Activated CD4-positive, alpha-beta T cell treated with anti-CD3 and anti-CD28 coated beads, Interleukin-2, amount 50 U/mL, for 24 hours (primary cell): ENCODE data around the gene PFKM.
A peak's percentile ranks its signal among the peaks of the same experiment; 100 is the strongest.

Source experiments
- DNase-seq, 2 donors: peaks; one replicate each; pipeline ENCODE4 v3.0.0-alpha.2; 2020; ENCODE audit warnings: low read depth in 1 of 2, low spot score in 1 of 2

PFKM gene

DNA sequence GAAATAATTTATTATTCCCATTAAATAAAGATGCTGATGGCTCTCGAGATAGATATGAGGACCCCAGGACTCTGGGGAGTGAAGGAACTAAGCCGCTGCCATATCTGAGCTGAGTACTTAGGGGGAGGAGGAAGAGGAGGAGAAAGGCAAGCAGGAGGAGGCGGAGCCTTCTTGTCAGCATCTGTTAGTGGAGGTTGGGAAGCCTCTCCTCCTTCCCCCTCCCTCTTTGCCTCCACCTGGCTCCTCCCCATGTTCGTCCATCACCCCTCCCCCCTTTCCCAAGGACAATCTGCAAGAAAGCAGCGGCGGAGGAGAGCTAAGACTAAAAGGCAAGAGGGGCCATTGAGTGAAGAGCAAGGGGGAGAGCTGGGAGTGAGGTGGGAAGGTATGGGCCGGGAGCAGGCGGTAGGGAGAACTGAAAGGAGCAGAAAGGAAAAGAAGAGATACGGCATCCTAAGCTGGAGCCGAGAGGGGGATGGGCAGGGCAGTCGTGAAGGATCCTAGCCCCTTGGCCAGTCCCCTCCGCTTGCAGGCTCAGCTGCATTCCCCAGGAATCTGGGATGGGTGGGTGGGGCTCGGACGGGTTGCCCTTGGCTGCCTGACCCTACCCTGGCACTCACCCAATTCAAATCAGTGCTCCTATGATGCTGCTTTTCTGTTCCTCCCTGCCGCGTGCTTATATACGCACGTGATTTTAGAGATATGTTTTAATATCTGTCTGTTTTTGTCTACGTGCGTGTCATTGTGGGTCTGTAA lies at the start of gene PFKM:
TSS of gene PFKM (plus strand) at position 287 of the 756 bp plus-strand sequence. CDS start 3,411 bp downstream, outside the sequence.
- DNase-seq: peak; percentile 35 to 74

DNA sequence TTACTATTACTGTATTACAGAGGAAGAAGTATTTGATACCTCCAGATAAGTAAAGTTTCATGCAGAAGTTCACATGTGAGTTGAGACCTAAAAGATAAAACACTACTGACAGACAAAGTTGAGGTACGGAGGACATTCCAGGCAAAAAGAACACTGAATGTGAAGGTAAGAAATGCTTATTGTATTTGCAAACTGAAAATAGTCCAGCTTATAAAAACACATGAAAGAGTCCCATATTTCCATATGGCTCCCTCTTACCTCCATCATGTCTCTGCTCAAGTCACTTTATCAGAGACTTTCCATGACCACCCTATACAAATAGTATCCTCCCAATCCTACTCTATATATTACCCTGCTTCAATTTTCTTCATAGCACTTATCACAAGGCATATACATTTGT lies 49.1 kb upstream of the PFKM start:
- no peak for DNase-seq

DNA sequence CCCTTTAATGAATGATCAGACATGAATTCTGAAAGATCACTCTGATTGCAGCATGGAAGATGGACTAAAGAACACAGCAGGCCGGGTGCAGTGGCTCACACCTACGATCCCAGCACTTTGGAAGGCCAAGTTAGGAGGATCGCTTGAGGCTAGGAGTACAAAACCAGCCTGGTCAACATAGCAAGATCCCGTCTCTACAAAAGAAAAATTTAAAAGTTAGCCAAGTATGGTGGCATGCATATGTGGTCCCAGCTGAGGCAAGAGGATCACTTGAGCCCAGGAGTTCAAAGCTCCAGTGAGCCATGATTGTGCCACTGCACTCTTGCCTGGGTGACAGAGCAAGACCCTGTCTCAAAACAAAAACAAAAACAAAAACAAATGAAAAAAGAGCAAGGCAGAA lies 48.4 kb upstream of the PFKM start:
- no peak for DNase-seq

DNA sequence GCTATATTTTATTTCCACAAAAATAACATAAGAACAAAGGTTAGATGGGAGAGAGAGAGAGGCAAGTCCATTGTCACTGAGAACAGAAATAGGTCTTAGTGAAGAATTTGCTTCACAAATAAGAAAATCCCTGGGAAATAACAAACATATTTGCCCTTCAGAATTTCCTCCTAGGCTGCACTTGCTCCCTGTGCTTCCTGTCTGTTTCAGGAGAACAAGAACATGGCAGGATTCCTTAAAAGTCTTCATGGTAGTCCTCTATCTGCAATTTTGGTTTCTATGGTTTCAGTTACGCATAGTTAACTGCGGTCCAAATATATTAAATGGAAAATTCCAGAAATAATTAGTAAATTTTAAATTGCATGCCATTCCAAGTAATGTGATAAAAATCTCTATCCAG lies 47.4 kb upstream of the PFKM start:
- DNase-seq: no peak

DNA sequence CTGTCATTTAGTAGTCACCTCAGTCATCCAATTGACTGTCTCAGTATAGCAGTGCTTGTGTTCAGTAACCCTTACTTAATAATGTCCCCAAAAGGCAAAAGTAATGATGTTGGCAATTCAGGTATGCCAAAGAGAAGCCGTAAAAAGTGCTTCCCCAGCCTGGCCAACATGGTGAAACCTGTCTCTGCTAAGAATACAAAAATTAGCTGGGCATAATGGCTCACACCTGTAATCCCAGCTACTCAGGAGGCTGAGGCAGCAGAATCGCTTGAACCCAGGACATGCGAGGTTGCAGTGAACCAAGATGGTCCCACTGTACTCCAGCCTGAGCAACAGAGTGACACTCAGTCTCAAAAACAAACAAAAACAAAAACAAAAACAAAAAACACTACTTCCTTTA lies 46.9 kb upstream of the PFKM start:
- DNase-seq: no peak

DNA sequence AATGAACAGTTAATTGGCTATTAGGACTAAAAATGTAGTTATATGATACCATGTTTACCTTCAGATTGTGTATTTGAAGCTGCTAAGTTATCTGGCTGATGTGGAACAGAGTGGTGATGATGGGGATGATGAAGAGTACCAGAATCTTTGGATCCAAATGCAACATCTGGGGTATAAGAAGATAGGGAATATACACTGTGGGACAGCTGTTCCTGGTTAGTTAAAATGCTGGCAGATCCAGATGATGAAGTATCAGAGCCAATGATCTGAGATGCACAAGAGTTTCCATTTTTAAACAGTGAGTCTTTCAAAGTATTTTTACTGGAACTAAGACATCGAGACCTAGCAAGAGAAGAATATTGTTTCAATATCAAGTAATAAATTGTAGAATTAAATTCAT lies 44.9 kb upstream of the PFKM start:
- no peak for DNase-seq

DNA sequence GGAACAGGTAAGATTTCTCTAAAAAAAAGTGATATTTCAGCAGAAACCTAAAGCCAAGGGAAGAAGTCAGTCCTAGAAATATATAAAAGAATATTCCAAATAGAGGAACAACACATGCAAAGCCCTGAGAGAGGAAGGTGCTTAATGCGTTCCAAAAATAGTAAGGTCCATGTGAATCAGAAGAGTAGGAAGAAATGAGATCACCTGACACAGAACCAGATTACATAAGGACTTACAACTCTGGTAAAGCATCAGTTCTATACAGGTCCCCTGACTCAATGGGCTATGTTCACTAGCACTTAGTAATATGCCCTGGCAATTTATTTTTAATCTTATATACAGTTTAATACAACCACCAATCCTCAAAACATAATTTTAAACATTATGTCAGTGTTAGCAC lies 43.3 kb upstream of the PFKM start:
- no peak for DNase-seq

DNA sequence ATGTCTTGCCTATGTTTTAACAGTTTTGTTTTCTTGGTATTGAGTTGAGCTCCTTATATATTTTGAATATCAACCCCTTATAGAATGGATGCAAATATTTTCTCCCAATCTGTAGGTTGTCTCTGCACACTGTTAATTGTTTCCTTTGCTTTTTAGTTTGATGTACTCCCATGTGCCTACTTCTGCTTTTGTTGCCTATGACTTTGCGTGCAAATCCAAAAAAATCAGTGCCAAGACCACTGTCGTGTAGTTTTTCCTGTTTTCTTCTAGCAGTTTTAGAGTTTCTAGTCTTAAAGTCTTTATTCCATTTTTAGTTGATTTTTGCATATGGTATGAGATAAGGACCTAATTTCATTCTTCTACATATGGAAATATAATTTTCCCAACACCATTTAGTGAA lies 42.1 kb upstream of the PFKM start:
- no peak for DNase-seq

DNA sequence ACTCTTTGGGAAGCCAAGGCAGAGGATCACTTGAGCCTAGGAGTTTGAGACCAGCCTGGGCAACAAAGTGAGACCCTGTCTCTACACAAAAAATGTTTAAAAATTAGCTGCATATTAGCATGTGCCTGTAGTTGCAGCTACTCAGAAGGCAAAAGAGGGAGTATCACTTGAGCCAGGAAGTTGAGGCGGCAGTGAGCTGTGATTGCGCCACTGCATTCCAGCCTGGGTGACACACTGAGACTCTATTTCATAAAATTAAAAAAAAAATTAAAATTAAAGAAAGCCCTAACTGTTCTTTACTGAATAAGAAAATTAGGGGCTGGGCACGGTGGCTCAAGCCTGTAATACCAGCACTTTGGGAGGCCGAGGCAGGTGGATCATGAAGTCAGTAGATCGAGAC lies 40.3 kb upstream of the PFKM start:
- DNase-seq: no peak

DNA sequence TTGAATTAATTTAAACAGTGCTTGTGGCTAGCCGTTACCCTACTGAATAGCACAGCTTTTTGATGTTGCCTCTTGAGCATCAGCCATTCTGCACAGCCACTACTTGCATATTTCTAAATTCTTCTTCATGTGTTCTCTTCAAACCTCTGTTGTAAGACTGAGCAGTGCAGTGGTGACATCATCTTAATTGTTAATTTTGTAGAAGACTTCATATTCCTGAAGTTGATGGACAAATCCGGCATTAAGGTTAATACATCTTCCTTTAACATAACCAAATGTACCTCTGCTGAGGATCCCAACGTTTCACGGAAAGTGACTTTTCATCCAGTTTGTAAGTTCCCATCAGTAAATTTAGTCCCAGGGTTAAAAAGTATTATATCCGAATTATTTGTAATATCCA lies 38.9 kb upstream of the PFKM start:
- no peak for DNase-seq

DNA sequence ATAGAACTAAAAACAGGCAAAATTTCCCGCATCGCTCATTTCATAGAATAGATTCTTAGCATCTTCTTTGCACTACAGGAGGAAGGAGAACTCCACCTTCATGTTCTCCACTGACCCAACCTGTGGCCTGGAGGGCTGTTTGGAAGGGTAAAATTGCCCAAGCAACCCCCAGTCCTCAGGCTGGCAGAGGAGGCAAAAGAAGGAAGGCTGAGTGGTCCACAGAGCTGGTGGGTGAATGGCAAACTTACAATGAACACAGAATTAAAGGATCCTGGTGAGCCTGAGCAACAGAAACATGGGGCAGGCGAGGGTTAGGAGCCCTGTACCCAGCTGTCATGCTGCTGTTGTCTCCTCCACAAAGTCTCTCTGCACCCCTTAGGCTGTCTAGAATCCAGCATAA lies 38.3 kb upstream of the PFKM start:
- no peak for DNase-seq

DNA sequence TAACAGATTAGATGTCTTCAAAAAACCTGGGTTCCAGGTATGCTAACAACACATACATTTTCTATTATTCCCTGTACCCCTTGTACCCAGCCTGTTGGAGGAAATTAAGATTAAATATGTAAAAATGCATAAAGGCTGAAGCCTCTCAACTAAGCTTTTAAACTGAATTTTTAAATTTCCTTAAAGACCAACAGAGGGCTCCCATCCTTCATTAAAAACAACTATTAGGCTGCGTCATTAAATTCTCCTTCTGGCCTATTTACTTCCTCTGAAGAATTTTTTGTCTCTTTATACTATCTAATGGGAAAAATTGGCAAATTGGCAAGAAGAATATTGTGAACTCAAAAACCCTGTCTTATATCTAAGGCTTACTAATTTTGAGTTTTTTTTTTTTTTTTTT lies 35.1 kb upstream of the PFKM start:
- DNase-seq: no peak

DNA sequence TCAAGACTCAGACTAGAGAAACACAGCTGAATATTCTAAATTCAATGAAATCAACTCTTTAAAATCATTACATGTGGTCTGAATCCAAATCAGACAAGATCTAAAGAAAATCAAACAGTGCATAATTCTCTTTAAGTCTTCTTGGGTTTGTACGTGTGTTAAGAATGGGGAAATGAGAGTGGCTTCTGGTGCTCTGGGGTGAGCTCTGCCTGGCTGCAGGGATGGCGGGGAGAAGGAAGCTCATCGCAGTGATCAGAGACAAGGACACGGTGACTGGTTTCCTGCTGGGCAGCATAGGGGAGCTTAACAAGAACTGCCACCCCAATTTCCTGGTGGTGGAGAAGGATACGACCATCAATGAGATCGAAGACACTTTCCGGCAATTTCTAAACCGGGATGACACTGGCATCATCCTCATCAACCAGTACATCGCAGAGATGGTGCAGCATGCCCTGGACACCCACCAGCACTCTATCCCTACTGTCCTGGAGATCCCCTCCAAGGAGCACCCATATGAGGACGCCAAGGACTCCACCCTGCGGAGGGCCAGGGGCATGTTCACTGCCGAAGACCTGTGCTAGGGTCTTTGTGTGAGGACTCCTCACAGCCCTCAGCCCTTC lies 34.2 kb upstream of the PFKM start:
- DNase-seq: no peak

DNA sequence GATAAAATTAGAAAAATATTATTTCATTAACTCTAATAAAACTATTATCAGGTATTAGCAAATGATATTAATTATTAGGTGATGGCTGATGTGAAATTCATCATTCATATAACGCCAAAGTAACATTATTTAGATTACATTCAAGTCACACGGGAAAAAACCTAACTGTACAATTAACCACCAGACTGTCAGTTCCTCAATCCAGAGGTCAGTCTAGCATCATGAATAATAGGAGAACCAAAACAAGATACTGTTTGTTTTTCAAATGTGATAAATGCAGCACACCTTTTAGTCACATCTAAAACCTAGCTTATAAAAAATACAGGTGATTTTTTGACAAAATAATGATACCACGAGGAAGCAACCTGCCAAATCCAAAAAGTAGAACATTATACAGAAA lies 32.8 kb upstream of the PFKM start:
- no peak for DNase-seq

DNA sequence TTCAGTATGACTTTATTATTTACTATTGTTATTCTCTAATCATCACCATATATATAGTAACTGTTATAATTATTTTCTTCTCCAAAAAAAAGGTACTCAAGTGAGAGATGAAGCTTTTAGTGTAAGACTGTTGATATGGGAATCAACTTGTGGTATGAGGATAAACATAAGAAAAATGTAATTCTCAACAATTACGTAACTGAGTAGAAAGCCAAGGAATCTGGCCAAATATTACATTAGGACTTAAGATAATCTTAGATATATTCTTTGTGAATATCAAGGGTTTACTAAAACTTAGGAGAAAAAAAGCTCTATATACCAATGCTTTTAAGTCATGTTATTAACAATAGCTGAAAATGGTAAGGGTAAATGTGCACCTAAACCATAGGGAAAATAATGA lies 26.6 kb upstream of the PFKM start:
- DNase-seq: no peak

DNA sequence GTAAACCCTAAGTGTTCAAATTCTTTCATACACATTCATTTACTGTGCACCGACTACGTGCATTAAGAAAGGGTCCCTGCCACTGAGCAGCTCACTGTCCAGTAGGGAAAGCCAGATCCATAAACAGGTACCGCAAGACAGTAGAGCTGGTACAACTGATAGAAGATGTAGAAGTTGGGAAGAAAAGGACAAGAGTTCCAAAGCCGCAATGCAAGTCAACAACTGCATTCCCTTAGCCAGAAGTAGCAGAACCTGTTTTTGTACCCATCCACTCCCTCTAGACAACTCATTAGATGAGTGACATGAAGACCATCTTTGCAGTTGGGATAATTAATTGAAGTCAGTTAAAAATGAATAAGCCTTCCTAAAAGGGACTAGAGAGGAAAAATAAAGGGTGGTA lies 14.6 kb upstream of the PFKM start:
- DNase-seq: no peak

DNA sequence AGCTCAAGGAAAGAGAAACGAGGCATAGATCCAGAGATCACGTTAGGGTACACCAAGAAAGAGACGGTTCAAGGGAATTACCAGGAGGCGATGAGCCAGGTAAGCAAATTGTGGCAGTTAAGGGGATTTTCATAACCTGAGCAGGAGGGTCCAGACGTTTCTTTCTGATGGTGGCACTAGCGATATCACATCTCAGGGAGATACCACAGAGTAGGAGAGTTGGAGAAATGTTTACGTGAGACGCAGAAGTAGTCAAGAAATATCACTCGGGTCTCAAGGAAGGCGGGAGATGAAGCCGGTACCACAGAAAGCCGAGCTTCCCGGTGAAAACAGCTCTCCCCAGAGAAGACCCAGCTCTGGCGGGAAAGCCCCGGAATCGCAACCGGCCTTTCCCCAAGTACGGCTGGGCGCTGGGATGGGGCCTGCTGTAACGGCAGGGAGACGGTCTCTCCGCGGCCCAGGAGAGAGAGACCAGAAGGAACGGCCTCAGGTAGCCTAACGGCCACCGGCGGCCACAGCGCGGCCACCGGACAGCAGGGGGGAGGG lies 13.8 kb upstream of the PFKM start:
- peak; percentile 27 to 29 for DNase-seq

DNA sequence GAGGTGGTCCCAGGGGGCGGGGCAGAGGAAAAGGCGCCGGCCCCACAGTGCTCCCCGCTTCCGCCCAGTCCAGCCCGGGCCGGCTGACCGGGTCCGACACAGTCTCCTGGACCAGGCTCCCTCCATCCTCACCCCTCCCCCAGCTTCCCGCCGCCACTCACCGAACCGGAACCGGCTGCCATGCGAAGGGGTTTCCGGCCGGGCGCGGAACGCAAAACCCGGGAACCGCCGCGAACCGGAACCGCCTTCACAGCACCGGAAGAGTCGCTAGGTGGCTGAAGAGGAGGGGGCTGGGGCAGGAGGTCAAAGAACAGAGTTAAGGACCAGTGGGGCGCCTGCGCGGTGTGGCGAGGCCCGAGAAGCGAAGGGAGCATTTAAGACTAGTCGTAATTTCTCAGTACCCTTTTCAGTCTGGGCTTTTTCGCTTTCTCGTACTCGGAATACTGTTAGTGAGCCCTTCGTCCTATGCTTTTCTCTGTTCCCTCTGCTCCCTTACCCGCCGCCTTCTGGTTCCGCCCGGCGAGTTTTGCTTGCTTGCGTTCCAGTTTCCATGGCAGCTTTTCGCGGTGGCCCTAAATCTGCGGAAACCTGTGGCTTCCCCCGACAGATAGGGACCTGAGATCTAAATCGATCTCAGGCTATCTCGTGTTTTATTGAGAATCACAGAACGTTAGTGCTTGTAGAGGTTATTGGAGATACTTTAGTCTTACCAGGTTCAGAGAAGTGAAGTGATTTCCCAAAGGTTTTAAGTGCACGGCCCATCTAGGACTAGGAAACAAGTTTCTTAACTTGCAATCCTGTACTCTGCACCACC lies 13.1 kb upstream of the PFKM start, which contains the start of gene SENP1:
TSS of gene SENP1 (minus strand) at position 213 of the 814 bp plus-strand sequence. CDS start 4,607 bp downstream, outside the sequence.
- peak; percentile 87 to 90 for DNase-seq

DNA sequence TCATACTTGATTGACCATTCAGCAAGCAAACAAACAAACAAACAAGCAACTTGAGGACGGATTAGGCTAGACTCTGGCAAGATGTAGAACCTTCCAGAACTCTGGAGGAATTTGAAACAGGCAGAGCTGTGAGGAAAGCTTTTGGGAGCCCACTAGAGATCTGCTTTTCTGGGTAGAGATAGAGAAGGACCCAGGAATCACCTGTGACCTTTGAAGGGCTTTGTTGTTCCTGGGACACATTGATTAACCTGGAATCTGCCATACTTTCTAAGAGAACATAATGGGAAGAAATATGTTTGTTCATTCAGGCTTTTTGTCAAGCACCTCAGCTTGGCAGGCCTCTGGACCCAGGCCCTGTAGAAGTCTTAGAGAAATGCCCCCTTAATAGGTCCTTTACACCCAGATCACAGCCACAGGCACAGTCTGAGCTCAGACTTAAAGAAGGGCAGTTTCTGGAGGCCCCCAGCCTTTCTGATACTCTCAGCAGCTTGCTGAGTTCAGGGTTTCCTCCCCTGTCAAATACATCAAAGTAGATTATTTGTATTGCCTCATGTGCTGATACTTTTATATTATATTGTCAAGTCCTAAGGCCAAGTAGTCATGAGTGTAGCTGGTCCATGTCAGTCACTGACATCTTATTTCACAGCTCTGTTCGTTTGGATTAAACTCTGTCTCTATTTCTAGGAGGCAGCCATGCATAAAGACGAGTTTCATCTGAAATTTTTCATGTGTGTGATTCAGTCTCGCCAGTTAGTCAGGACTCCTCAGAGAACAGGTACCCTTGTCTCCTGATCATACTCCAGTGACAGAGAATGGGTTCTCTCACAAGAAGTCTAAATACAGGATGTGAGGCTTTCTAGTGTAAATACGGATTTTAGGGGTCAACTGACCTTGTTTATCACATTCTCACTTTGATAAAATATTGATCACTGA lies 12.2 kb upstream of the PFKM start:
- DNase-seq: no peak

DNA sequence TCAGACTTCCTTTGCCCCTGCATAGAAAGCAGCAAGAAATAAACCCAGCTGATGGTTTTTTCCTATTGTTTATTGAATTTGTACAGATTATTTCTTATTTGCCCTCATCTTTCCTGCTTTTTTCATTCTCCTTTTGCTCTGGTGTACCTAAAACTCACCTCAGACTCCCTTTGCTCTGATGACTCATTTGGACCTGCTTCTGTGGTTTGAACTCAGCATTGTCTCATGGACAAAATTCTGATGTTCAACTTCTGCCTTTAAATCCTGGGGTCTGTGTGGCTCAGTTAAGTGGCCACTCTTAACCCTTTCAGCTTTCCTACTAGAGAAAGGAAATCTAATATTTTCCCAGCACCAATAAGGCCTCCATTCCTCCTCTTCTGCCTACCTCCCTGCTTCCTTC lies 9.7 kb upstream of the PFKM start:
- DNase-seq: no peak
